Measurements from ENCODE around the gene DNAJB1. TPM values are rescaled to one million over a fixed set of nuclear protein-coding genes. Genes with fewer than 3 reads are reported as not detected.

DNAJB1 gene
- total and polyA plus RNA-seq, 2 of the 13 experiments (the other 11 are each of a cell fraction or from before 2014, with no cell fraction given): 87.5 to 97.3 TPM

GRCh38 chr19:14526423-14526822, 8.2 kb upstream of the DNAJB1 start:
- TF ChIP-seq NR1H2 (CRISPR knock-in tag; IDR thresholded peaks at IDR 0.05; ENCODE audit: borderline replicate concordance, low read depth): no peak
- no peak for TF ChIP-seq YEATS2 (CRISPR knock-in tag; IDR thresholded peaks at IDR 0.05; ENCODE audit: borderline replicate concordance)
- Histone ChIP-seq H3K27me3 (ENCODE audit: control insufficient read depth in 1 of 2, insufficient read depth in 2 of 2, low read length in 2 of 2) (no peaks in the 10 kb centered on the region; a peak in 1 of 5 replicates), H4K20me1 (ENCODE audit: insufficient read depth, low read length) (no peaks in the 10 kb centered on the region), H3K36me3 (replicated peaks in 1 of 2; ENCODE audit: control insufficient read depth in 1 of 2, insufficient read depth in 2 of 2, low read length in 2 of 2) (no peaks in the 10 kb centered on the region), H3K79me2 (ENCODE audit: insufficient read depth, low read length) (peaks cover 17% of the 10 kb centered on the region), H3K4me2 (ENCODE audit: low read depth, low read length) (no peak overlapping the region), H3K9me3 (ENCODE audit: low read length) (no peaks in the 10 kb centered on the region), H3K4me3 (replicated peaks in 1 of 3; ENCODE audit: insufficient read depth in 1 of 3, low read depth in 2 of 3, low read length in 3 of 3) (no peak overlapping the region), H3K9ac (ENCODE audit: insufficient read depth, low read depth, low read length) (no peak overlapping the region), H3K4me1 (ENCODE audit: insufficient read depth, low read length) (peaks cover 33% of the 10 kb centered on the region), H3K27ac (ENCODE audit: extremely low read length, insufficient read depth, low read length) (no peak overlapping the region), H2AFZ (ENCODE audit: low read length) (no peak overlapping the region)
- DNase-seq (ENCODE audit: low spot score) (no peak), FAIRE-seq (no peak), ATAC-seq (no peak)
- WGBS (ENCODE audit: low lambda C conversion rate): 70% methylated on average over 4 of the region's 4 CpGs
- CTCF ChIA-PET (ENCODE audit: low intra/inter-chr PET ratio, low total read pairs): no interaction called here
- BruUV-seq (replicated peaks): no TSS peak
- POLR2A ChIA-PET: interaction anchor here (0.6 to 1.8 kb wide), 2 partner anchors 13 to 16 kb away, joined by 3 to 5 read pairs; no protein-coding TSS in a partner anchor
- intact Hi-C loops (cut with micrococcal nuclease; ENCODE audit: unreplicated experiment): no loop called here
- in situ Hi-C loops (cut with HindIII; ENCODE audit: extremely low pct_ligation_motif_present, low pct_unique_long_range_greater_than_20kb): no loop called here

GRCh38 chr19:14525729-14526128, 7.5 kb upstream of the DNAJB1 start:
- Histone ChIP-seq H3K9me3 (ENCODE audit: low read length) (no peaks in the 10 kb centered on the region), H3K36me3 (replicated peaks in 1 of 2; ENCODE audit: control insufficient read depth in 1 of 2, insufficient read depth in 2 of 2, low read length in 2 of 2) (no peaks in the 10 kb centered on the region), H3K4me1 (ENCODE audit: insufficient read depth, low read length) (peaks cover 33% of the 10 kb centered on the region), H3K27ac (ENCODE audit: extremely low read length, insufficient read depth, low read length) (no peak overlapping the region), H3K4me2 (ENCODE audit: low read depth, low read length) (no peak overlapping the region), H4K20me1 (ENCODE audit: insufficient read depth, low read length) (no peaks in the 10 kb centered on the region), H3K79me2 (ENCODE audit: insufficient read depth, low read length) (peaks cover 10% of the 10 kb centered on the region), H3K9ac (ENCODE audit: insufficient read depth, low read depth, low read length) (no peak overlapping the region), H3K27me3 (ENCODE audit: control insufficient read depth in 1 of 2, insufficient read depth in 2 of 2, low read length in 2 of 2) (no peaks in the 10 kb centered on the region; a peak in 1 of 5 replicates), H2AFZ (ENCODE audit: low read length) (no peak overlapping the region), H3K4me3 (replicated peaks in 1 of 3; ENCODE audit: insufficient read depth in 1 of 3, low read depth in 2 of 3, low read length in 3 of 3) (no peak overlapping the region)
- CTCF ChIA-PET (ENCODE audit: low intra/inter-chr PET ratio, low total read pairs): no interaction called here
- BruUV-seq (replicated peaks): no TSS peak
- in situ Hi-C loops (cut with HindIII; ENCODE audit: extremely low pct_ligation_motif_present, low pct_unique_long_range_greater_than_20kb) (no loop called here), intact Hi-C loops (cut with micrococcal nuclease; ENCODE audit: unreplicated experiment) (no loop called here)
- no peak for ATAC-seq
- DNase-seq (ENCODE audit: low spot score): no peak
- 81% methylated on average over 6 of the region's 6 CpGs for WGBS (ENCODE audit: low lambda C conversion rate)
- TF ChIP-seq MAFK (conservative IDR thresholded peaks at IDR 0.05 in 1 of 2, IDR thresholded peaks at IDR 0.05 in 1 of 2; ENCODE audit: low read length in 2 of 2): peak; percentile 10 to 48; a peak in 2 of 4 replicates
- no peak for TF ChIP-seq ZNF260 (CRISPR knock-in tag; IDR thresholded peaks at IDR 0.05; ENCODE audit: borderline replicate concordance, low read depth)
- FAIRE-seq: no peak
- POLR2A ChIA-PET: interaction anchor here (0.6 to 1.8 kb wide), 3 partner anchors 11 to 16 kb away, joined by 3 to 5 read pairs (median 3); no protein-coding TSS in a partner anchor
